NCI-H2029 (cell line): ENCODE data around the gene COL6A1.

Source experiments
- DNase-seq: peaks from one replicate; lab custom pipeline; 2025; lab: John Stamatoyannopoulos, UW

Gene COL6A1

GRCh38 chr21:45983649-45983965 lies 2.0 kb downstream of the COL6A1 start:
- DNase-seq = no peak

- no peak for DNase-seq
Observed at GRCh38 chr21:45983981-45984551, 2.5 kb downstream of the COL6A1 start.

DNA sequence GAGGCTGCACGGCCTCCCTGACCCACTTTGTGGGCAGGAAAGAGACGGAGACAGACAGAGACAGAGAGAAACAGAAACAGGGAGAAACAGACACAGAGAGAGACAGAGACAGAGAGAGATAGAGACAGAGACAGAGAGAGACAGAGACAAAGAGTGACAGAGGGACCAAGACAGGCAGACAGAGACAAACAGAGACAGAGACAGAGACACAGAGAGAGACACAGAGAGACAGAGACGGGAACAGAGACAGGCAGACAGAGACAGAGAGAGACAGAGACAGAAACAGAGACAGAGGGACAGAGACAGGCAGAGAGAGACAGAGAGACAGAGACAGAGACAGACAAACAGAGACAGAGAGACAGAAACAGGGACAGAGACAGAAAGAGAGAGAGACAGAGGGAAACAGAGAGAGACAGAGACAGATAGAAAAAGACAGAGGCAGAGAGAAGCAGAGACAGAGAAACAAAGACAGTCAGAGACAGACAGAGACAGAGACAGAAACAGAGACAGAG lies 3.1 kb downstream of the COL6A1 start:
- no peak for DNase-seq

GRCh38 chr21:45985471-45986315 lies 4.1 kb downstream of the COL6A1 start:
- DNase-seq = no peak

DNA sequence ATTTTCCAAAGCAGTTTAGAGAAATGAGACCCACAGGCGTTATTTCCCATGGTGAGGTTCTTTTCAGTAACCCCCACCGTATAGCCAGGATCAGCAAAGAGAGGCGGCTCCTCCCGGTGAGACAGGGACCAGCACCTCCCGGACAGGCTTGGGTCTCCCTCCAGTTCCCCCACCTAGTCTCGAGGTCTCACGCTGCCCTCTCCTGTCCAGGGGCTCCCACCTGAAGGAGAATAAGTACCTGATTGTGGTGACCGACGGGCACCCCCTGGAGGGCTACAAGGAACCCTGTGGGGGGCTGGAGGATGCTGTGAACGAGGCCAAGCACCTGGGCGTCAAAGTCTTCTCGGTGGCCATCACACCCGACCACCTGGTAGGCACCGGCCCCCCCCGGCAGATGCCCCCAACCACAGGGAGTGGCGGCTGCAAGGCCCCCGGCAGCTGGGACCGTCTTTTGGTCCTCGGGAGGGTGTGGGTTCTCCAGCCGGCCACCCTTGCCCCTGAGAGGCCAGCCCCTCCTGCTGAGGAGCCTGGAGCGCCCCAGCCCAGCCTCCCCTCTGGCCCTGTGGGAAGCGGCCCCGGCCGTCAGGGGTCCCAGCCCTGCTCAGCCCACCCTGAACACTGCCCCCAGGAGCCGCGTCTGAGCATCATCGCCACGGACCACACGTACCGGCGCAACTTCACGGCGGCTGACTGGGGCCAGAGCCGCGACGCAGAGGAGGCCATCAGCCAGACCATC lies 4.9 kb downstream of the COL6A1 start:
- no peak for DNase-seq

GRCh38 chr21:45987121-45987711 lies 5.6 kb downstream of the COL6A1 start:
- DNase-seq = no peak

DNA sequence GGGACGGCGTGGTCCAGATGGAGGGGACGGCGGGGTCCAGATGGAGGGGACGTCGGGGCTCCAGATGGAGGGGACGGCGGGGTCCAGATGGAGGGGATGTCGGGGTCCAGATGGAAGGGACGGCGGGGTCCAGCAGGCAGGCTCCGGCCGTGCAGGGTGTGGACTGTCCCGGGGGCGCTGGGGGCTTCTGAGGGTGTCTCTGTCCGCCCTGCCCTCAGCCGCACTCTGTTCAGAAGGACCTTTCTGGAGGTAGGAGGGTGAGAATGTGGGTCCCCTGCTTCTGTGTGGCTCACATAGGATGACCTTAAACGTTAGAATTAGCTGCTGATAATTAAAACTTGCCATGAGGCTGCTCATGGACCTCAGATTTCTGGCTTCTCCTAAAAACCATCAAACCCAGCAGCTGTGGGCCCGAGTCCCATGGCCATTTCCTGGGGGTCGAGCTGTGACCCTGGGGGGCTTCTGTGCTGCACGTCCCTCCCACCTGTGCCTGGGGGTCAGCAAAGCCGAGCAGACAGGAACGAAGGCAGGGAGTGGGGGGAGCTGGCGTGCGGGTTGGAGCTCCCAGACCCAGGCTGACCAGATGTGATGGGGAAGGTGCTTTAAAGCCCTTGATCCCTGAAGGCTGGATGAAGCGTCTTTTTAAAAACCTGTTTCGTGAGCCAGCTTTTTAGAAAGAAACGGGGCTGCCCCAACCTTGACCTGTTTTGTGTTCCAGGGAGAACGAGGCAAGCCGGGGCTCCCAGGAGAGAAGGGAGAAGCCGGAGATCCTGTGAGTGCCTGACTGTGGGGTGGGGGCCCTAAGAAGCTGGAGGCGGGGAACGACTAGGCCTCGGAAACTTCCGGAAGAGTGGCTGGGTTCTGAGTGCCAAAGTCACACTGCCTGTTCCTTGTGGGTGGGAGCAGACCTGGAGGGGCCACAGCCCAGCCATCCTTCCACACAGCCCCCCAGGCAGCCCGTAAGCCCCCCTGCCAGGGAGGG lies 7.1 kb downstream of the COL6A1 start:
- DNase-seq = no peak

- DNase-seq = no peak
Observed at GRCh38 chr21:45989355-45990048, 7.9 kb downstream of the COL6A1 start.

GRCh38 chr21:45990049-45990711 lies 8.6 kb downstream of the COL6A1 start:
- no peak for DNase-seq

- no peak for DNase-seq
Observed at GRCh38 chr21:45990741-45991605, 9.4 kb downstream of the COL6A1 start.

- no peak for DNase-seq
Observed at GRCh38 chr21:45991606-45992300, 10.2 kb downstream of the COL6A1 start.

DNA sequence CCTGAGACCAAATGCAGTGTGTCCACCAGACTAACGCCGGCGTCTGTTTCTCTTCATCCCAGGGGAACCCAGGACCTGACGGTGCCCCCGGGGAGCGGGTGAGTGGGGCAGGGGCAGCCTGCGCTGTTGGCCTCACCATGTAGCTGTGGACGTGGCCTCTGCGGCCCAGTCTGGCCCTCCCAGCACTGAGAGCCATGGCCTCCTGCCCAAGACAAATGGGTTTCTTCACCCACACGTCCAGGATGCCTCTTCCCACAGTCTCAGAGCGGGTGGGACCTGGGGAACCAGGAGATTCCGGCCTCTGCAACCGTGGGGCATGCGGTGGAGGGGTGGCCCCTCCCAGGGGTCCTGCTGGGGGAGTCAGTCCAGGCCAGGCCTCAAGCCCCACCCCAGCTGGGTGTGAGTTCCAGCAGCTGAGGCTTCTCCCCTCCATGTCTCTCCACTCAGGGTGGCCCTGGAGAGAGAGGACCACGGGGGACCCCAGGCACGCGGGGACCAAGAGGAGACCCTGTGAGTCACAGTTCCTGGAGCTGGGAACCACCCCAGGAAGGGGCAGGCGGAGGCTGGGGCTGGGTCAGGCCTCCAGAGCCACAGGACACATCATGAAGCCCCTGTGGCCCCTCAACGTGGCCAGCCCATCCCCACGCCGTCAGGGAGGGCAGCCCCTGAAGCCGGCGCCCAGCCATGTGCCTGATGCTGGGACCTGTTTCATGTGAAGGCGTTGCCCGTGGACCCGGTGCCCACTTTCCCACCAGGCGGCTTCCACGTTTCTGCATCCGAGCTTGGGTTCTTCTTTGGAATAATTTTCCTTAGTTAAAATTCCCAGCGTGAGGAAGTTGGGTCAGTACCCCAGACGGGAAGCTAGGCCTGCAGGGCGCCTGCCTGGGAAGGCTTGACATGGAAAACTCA lies 11.0 kb downstream of the COL6A1 start:
- no peak for DNase-seq

- DNase-seq = no peak
Observed at GRCh38 chr21:45993210-45994085, 11.9 kb downstream of the COL6A1 start.

DNA sequence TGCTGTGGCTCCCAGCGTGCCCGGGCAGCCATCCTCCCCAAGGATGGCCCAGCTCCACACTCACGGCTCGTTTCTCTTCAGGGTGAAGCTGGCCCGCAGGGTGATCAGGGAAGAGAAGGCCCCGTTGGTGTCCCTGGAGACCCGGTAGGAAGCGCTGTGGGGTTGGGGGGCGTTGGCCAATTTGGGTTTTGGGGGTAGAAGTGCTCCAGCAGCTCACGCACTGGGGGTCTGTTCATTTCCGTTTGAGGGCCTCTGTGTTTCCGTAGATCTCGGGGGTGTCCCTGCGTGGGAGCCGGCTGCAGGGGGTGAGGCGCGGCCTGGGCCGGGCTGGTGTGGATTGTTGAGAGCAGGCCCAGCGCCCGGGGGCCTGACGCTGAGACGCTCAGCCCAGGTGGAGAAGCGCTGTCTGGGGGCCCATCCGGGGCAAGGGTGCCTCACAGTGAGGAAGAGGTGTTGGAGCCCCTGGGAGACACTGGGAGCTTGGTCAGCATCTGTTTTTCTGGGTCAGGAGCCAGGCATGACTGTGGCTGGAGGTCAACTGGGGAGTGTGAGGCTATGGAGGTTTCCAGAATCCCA lies 12.6 kb downstream of the COL6A1 start:
- no peak for DNase-seq

DNA sequence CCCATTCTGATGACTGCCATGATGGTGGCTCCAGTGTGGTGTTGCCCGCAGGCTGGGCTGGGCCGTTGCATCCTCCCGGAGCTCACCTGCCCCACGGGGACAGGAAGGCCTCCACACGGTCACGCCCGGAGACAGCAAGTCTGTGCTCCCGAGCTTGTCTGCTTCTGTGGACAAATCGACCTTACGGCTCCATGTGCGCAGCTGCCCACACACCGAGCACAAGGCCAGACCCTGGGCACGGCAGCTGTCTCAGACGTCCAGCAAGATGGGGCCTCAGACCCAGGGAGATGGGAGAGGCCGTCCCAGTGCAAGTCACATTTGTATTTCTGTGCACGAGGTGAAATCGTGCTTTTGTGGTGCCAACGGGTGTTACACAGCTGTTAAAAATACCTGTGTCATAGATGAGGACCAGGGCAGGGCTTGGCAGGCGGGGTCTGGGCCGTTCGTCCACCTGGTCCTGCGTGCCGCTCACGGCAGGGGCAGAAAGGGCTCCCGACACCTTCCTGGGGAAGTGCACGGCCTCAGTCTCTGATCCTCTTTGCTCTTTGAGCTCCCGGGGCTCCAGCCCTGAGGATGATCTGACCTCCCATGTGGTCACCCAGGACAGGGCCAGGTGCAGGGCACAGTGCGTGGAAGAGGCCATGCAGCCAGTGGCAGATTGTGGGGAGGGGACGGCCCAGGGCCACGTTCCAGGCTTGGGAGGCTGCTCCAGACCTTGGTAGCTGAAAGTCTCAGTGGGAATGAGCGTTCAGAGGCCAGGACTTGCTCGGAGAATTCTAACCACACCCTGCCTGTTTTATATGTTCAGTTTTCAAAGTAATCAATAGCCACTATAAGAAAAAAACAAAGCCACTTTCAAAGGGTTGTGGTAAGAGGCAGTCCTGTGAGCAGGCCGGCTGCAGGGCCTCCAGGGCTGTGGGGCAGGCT lies 13.5 kb downstream of the COL6A1 start:
- DNase-seq = no peak
